HG02571 (cell line): ENCODE results near the gene DHDDS.
"Not testable (repeated sequence)": the region's sequence is repeated elsewhere in the genome, so short reads cannot be mapped to it uniquely, and the experiment has no call there.

Experiments
- ATAC-seq: cut with Tn5 transposase; IDR thresholded peaks from one replicate; pipeline ENCODE4 v1.9.1; 2021; ENCODE audit warnings: mild to moderate bottlenecking, moderate library complexity; ENCODE audit not compliant: unreplicated experiment

Gene DHDDS

DNA sequence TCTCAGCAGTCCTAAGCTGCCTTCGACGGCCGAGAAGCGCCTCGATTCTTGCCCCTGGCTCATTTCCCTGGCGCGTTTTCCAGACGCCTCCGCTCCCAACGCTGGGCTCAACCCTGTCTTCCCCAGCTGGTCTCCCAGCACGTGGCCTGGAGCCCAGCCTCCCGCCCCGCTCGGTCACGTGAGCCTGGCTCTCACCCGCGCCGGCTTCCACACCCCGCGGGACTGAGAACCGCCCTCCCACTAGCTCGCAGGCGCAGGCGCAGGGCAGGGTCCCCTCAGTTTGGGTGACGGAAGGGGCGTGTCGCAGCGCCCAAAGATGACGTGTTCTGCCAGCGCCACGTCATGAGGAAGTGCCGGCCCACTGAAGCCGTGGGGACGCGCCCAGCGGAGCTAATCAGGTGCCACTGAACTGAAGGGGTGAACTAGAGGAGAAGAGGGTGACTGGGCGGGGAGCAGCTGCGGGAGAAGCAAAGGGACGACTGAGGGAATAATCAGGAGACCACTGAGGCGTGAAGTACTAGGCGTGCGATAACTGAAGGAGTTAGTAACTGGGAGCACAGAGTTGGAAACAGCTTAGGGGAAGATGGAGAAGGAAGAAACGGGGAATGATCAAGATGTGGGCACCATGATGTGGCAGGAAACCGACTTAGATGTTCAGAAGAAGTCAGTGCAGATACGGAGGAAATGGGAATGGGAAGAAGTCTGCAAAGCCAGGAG, at the start of gene DHDDS:
TSS of gene DHDDS (plus strand) at position 343 of the 717 bp plus-strand sequence. CDS start 625 bp downstream, outside the sequence.
- peak; percentile 90 for ATAC-seq

DNA sequence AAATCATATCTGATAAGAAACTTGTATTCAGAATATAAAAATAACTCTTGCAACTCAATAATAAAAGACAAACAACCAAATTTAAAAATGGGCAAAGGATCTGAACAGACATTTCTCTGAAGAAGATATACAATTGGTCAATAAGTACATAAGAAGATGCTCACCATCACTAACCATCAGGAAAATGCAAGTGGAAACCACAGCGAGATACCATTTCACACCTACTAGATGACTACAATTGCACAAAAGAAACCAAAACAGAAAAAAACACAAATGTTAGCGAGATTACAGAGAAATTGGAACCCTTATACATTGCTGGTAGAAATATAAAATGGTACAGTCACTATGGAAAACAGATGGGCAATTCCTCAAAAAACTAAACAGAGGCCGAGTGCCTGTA, 48.0 kb upstream of the DHDDS start:
- no peak for ATAC-seq

- ATAC-seq, result not testable (repeated sequence)
These were observed 47.1 kb upstream of the DHDDS start for GRCh38 chr1:26385063-26385462.

- ATAC-seq, result no peak
These were observed 44.7 kb upstream of the DHDDS start for GRCh38 chr1:26387447-26387846.

- no peak for ATAC-seq
These were observed 43.2 kb upstream of the DHDDS start for GRCh38 chr1:26388791-26389445.

DNA sequence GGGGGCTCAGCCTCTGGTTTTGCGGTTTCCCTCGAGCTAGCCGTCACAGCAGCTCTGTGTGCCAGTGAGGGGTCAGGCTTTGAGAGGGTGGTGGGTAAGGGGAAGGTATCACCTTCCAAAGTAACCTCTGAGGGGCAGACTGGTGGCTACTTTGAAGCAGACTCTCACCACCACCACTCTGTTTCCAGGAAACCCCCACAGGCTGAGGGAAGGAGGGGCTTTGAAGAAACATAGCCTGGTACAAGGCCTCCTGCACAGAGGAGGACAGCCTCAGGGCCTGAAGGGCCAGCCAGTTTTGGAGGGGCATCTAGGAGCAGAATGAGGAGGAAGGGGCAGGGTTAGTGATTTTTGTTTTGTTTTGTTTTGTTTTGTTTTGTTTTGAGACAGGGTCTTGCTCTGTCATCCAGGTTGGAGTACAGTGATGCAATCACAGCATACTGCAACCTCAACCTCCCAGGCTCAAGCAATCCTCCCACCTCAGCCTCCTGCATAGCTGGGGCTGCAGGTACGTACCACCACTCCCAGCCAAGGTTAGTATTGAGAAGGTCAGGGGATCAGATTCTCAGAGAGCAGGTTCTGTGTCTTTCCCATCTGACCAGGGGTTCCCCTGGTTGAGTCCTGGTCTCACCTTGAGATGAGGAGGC, 42.4 kb upstream of the DHDDS start:
- no peak for ATAC-seq

- ATAC-seq, result no peak
These were observed 40.7 kb upstream of the DHDDS start for GRCh38 chr1:26391450-26391849.

DNA sequence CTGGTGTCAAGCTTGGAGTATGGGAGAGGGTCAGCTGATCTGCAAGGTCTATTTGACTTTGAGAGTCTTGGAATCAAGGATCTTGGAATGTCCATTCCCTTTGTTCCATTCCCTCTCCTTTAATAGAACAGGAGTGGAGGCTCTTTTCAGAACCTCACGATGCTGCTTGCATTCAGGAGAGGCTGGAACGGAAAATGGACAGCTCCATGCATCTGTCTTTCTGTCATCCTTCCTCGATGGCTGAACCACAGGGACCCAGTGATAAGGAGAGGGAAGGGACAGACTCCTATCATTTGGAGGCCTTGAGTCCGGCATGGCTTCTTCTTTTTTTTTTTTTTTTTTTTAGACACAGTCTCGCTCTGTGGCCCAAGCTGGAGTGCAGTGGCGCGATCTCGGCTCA, 36.4 kb upstream of the DHDDS start:
- no peak for ATAC-seq

- no peak for ATAC-seq
These were observed 33.1 kb upstream of the DHDDS start for GRCh38 chr1:26399034-26399433.

DNA sequence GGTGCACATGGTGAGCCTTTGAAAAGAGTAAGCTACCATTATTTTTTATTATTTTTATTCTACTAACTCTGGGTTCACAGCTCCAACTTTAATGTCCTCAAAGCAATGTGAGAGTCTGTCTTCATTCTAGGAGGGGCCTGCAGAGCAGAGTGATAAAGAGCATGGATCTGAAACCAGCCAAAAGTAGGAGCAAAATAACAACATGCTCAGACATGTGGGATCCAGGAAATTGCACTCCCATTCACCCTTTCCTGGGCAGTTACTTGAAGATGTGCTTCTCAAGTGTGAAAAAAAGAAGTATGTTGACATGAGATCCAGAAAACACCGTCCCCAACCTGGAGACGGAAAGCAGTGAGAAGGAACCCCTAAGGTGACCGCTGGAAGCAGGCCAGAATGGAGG, 30.2 kb upstream of the DHDDS start:
- no peak for ATAC-seq

DNA sequence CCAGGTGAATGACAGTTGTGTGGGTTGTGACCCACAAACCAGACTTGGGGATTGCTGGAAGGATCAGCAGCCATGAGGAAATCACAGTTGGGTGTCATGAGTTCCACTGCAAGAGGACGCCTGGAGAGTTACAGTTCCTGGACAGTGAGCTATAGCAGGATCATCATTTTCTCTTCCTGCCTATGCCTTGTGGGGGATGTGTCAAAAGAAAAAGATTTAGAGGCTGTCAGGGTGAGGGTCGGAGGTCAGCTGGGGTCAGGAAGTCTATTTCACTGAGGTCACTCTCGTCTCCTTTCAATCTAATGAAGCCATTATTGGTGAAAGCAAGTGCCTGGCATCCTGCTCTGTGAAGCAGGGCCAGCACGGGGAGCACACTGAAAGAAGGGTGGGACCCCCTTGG, 28.5 kb upstream of the DHDDS start:
- no peak for ATAC-seq

- ATAC-seq, result no peak
These were observed 27.5 kb upstream of the DHDDS start for GRCh38 chr1:26404641-26405040.

- no peak for ATAC-seq
These were observed 26.7 kb upstream of the DHDDS start for GRCh38 chr1:26405281-26405915.

DNA sequence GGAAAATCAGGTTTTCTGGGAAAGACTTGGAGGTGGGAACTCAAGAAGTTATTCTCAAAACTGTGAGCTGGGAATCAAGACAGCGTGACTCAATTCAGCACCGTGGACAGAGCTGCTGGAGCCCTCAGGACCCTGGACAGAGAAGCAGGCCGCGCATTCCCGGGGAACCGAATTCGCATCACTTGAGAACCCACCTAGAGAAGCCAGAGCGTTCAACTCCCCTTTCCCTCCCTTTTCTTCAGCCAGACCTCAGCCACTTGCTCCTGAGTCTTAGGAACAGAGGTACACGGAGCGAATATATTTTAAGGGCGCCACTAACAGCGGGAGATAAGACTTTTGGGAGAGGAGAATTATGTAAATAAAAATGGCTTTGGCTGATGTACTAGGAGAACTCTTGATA, 23.5 kb upstream of the DHDDS start:
- no peak for ATAC-seq

GRCh38 chr1:26409191-26409807, 22.8 kb upstream of the DHDDS start:
- no peak for ATAC-seq

DNA sequence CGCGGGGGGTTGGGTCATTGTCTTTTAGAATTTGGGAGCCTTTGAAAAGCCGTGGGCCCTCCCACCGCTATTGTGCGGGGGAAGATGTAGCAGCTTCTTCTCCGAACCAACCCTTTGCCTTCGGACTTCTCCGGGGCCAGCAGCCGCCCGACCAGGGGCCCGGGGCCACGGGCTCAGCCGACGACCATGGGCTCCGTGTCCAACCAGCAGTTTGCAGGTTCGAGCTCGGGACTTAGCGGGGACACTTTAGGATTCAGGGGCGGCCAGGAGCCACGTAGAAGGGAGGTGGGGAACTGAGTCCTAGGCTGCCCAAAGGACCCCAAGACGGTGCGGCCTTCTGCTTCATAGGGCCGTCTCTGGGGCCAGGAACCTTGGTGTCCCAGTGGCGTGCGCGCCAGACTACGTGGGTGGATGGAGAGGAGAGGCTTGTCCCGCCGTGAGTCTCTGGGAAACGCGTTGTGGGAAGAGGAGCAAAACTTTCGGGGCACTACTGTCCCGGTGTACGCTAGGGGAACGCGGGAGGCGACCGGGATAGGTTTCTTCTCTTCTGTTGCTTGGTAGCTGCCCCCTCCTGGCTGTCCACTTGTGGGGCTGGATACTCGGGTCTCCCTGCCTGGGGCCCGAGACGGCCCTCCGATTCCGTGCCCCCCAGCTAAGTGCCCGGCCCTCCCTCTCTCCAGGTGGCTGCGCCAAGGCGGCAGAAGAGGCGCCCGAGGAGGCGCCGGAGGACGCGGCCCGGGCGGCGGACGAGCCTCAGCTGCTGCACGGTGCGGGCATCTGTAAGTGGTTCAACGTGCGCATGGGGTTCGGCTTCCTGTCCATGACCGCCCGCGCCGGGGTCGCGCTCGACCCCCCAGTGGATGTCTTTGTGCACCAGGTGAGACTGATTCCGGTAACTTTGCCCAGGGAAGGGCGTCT, 21.2 kb upstream of the DHDDS start, which contains the start of gene LIN28A:
TSS of gene LIN28A (plus strand) at position 112 of the 918 bp plus-strand sequence. CDS start at position 187, 75 bp downstream.
- ATAC-seq, result no peak

DNA sequence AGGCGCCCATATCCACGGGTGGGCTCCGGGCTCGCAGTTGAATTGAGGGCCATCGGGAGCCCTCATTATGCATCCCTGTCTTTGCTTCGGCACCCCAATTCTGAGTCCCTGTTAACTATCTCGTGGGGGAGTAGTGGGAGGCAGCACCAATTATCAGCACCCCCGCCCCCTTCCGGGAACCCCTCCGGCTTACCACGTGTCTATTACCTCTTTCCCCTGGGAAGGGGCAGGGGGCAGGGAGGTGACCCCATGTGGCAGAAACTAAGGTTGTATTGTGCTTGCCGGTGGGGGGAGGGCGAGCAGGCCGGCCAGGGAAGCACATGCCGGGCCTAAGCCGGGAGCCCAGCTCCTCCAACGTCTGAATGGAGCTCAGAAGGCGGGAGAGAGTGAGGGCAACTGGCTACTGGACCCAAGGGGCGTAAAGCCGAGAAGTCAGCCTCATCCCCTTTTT, 20.5 kb upstream of the DHDDS start:
- ATAC-seq, result no peak

DNA sequence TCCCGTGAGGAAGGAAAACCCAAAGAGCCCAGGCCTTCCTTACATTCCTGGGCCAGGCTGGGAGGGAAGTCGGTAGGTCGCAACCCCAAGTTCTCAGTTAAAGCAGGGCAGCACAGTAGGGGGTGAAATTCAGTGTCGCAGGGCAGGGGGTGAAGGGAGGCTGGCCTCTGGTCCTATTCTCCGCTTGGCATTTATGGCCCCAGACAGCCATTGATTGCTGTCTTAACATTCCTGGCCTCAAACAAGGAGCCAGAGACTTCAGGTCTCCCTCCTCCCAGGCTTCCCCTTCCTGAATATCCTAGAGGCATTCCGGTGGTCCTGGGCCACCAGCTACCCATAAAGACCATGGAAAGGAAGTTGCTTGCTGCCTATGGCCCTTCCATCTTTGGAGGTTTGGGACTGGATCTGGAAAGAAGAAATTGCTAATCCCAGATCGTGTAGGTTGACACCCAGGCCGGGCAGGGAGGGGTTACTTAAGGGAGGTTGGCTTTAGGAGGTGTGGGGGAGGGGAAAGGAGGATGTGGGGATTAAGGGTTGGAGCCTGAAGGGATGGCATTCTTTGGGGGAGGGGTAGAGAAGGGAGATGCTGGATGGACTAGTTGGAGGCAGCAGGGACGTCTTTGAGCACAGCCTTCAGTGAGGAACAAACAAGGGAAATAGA, 19.8 kb upstream of the DHDDS start:
- no peak for ATAC-seq

GRCh38 chr1:26413031-26413430, 19.1 kb upstream of the DHDDS start:
- no peak for ATAC-seq
